Stimulated activated CD4-positive, alpha-beta T cell treated with anti-CD3 and anti-CD28 coated beads, Interleukin-12 subunit alpha, Interleukin-12 subunit beta, amount 100 ng/mL, for 24 hours (primary cell): Measurements from ENCODE around the gene RRP9.
"Not testable (repeated sequence)": the region's sequence is repeated elsewhere in the genome, so short reads cannot be mapped to it uniquely, and the experiment has no call there.

Experiments
- DNase-seq, 2 experiments: peaks; one replicate each; pipeline ENCODE4 v3.0.0-alpha.2; 2020; ENCODE audit warnings: low read depth in 2 of 2

Gene RRP9

DNA sequence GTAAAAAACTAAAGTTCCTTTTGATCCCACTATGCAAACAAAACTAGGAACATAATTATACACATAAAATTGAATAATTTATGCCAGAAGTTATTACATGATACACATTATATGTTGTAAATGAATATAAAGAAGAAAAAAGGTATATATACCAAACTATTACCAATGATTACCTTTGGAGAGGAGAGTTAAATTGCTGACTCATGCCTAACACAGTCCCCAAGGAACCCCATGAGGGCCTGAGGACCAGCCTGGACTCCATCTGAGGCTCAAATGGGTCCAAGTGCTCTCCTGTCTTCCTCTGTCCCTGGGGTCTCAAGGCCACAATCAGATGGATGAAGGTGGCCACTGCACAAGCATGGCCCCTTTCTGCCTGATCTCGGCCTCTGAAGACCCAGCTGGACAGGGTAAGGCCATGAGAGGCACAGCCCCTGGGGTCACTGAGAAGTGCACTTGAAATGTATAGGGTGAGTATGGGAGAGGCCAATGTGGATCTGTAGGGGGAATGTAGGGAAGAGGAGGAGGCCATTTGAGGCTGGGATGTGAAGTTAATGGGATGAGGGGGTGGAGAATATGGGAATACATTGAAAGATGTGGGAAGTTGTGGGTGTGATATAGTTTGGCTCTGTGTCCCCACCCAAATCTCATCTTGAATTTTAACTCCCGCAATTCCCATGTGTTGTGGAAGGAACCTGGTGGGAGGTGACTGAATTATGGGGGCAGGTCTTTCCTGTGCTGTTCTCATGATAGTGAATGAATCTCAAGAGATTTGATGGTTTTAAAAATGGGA is 37.5 kb downstream of the RRP9 start:
- no peak for DNase-seq

DNA sequence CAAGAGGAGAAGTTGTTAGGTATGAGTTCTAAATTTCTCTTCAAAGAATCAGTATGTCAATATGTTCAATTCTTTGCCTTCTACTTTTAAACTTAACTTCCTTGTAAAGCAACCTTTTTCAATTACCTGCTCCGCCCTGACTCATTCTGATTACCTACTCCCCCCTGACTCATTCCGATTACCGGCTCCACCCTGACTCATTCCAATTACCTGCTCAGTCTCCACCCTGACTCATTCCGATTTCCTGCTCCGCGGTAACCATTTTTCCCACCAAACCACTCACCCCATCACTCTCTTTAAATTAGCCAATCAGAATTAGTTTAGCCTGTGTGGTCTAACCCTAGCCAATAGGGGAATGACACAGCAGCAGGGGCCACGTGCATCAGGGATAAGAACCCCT is 39.3 kb downstream of the RRP9 start:
- DNase-seq, result peak in 1 of 2 experiments; percentile 8

DNA sequence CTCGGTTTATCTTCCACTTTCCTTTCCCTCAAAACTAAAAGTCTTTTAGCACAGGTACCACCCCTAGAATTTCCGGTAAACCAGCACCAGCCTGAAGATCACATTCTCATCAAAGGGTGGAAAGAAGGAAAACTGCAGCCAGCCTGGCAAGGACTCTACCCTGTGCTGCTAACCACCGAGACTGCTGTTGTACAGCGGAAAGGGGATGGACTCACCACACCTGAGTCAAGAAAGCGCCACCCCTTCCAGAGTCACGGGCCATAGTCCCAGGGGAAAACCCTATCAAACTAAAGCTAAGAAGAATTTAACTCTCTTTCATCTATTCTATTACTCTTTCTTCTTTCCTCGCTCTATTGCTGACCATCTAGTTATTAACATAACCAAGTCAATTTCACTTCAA is 41.7 kb downstream of the RRP9 start:
- DNase-seq, result not testable (repeated sequence)

DNA sequence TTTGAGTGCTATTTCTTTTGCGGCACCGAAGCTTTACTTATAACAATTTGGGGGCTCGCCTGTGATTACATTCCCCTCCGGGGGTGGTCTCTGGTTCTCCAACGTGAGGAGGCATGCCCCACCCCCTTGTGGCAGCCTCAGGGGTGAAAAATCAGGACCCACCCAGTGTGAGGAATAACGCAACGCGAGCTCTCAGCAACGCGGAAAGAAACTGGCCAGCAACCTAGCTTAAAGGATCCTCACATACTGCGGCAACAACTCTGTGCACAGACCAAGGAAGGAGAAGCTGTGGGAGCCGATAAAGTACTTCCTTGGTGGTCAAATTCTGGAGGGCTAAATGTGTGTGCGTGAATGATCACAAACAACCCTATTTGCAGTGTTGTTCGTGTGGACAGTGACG is 44.3 kb downstream of the RRP9 start:
- DNase-seq, result no peak

DNA sequence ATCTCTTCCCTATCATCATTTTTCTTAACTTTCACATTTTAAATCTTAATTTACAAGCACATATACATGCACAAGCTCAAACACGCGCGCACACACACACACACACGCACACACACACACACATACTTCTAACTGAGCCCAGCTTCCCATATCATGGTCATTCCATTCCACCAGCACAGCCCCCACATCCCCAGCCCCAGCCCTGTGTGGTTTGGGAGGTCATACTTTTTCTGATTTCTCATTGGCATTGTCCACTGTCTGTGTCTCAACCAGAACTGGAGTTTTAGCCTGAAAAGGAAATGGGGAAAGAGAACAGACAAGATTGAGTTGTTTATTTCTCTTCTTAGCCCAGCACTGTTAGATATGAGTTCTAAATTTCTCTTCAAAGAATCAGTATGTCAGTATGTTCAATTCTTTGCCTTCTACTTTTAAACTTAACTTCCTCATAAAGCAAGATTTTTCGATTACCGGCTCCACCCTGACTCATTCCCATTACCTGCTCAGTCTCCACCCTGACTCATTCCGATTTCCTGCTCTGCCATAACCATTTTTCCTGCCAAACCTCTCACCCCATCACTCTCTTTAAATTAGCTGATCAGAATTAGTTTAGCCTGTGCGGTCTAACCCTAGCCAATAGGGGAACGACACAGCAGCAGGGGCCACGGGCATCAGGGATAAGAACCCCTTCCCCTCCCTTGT is 44.9 kb downstream of the RRP9 start:
- DNase-seq, result no peak

DNA sequence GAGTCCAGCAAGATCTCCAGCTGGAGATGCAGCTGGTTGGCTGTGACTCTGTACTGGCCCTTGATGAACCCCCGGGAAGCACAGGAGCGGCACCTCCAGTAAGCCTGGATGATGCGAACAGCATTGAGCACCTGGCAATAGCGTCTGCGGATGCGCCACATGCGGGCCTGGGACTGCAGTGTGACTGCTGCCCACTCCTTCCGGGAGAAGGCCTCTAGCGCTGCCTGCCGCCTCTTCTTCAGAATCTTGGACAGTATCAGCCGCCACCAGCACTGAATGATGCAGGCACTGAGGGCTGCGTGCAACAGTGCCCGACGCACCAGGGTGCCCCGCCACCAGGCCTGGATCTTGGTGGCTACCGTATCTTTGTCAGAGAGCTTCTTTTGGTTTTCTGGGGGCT is 46.8 kb downstream of the RRP9 start:
- no peak for DNase-seq

DNA sequence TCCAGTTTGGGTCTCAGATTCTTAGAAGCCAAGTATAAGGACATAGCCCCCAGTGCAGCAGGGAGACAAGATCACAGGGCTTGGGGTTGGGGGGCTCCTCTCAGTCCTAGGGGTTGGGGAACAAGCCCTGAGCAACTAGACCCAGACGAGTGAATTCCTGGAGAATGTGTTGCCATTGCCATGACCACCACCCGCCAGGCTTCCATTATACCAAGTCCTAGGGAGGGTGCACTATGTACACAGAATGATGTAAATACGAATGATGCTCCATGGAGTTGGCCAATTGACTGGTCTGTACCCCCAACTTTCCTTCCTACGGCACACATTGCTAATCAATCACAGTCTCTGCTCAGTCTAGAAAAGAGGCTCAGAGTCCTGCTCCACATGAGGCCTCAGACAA is 47.3 kb downstream of the RRP9 start:
- DNase-seq, result no peak

DNA sequence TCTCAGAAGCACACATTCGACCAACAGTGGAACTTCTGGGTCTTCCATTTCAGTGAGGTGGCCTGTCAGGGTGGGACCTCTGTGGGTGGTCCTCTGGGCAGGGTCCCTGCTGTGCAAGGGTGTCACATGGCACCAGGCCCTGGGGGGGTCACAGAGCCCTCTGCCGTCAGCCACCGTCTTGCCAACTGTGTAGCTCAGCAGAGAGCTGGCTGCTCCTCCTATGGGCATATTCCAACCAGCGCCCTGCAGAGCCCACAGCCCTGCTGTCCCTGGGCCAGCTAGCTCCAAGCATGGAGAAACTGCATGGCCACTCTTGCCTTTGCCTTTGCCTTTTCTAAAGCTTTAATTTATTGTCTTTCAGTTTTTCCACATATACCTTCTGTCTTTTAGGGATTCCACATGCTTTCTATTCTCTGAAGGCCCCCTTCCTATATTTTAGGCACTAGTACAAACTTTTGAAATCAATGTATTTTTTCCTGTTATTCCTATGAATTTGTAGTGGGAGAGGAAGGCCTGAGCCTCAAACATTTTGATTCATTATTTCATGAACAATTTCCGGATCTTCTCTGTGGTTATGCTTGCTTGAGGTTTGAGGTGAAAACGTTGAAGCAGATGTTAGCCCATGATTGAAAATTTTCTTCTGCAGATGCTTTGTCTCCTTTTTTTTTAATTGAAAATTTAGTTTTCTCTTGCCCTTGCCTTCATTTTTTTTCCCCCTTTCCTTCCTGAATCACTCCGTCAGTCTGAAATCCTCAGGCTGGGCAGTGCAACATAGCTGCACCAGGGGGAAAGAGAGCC is 50.3 kb downstream of the RRP9 start:
- DNase-seq, result no peak

DNA sequence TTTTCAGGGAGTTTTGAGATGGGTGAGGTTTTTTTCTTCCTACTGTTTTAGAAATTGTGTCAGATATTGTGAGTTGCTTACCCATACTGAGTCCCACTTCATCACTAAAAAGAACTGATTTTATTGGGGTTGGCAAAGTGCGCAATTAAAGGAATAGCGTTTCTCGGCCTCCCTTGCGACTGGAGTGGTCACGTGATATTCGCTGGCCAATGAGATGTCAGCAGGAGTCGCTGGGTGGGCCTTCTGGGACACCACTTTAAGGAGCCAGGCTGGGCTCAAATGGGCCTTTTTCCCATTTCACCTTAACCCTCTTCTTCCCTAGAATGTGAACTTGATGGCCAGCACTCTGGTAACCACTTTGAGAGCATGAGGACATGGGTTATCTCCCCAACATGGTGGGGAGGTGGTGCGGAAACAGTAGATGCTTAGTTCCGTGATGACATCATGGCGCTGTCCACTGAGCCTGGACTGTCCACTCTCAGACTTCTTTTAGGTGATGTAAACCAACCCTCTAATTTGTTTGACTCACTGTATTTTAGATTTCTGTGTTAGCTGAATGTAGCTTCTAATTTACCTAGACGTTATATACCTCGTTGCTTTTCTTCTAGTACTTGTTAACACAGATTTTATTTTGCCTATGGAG is 53.1 kb downstream of the RRP9 start:
- no peak for DNase-seq

DNA sequence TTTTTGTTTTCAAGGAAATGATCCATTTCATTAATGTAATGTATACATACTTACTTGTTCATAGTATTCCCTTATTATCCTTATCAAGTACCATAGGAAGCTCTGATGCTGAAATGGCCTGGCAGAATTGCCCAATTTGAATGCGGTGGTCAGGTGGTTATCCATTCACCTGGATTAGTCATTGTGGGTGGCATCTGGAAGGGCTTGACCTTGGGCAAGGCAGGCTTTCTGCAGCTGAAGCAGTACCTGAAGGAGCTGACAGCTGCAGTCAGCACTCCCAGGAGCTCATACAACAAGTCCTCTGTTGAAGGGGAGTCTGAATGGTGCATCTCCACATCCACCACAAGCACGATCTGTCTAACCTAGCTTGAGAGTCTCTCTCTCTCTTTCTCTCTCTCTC is 54.1 kb downstream of the RRP9 start:
- DNase-seq, result no peak

DNA sequence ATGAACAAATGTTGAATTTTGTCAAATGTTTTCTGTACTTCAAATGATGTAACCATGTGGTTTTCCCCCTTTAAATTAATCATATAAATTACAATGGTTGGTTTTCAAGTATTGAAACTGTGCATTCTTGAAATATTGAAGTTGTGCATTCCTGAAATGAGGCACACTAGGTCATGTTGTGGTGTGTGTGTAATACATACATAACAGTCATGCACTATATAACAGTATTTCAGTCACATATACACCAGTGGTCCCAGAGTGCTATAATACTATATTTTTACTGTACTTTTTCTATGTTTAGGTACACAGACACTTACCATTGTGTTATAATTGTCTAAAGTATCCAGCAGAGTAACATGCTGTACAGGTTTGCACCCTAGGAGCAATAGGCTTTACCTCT is 55.3 kb downstream of the RRP9 start:
- no peak for DNase-seq
